HG02852 (cell line): ENCODE results near the gene ORM1.

Experiments used
- ATAC-seq: cut with Tn5 transposase; IDR thresholded peaks from one replicate; pipeline ENCODE4 v1.9.1; 2021; ENCODE audit warnings: mild to moderate bottlenecking, moderate library complexity; ENCODE audit not compliant: unreplicated experiment

The ORM1 gene

GRCh38 chr9:114287001-114287762, 35.7 kb upstream of the ORM1 start:
- ATAC-seq = no peak

- ATAC-seq = no peak
These were observed 35.1 kb upstream of the ORM1 start for GRCh38 chr9:114287763-114288192.

GRCh38 chr9:114288193-114289091, 34.5 kb upstream of the ORM1 start:
- ATAC-seq = no peak

GRCh38 chr9:114289106-114289505, 33.8 kb upstream of the ORM1 start:
- ATAC-seq = no peak

GRCh38 chr9:114289571-114290481, 33.1 kb upstream of the ORM1 start:
- ATAC-seq = no peak

- ATAC-seq = no peak
These were observed 32.3 kb upstream of the ORM1 start for GRCh38 chr9:114290561-114290986.

- no peak for ATAC-seq
These were observed 31.8 kb upstream of the ORM1 start for GRCh38 chr9:114291064-114291474.

- no peak for ATAC-seq
These were observed 30.9 kb upstream of the ORM1 start for GRCh38 chr9:114291886-114292590.

- no peak for ATAC-seq
These were observed 28.2 kb upstream of the ORM1 start for GRCh38 chr9:114294664-114295063.

- no peak for ATAC-seq
These were observed 26.6 kb upstream of the ORM1 start for GRCh38 chr9:114296338-114296737.

- no peak for ATAC-seq
These were observed 23.4 kb upstream of the ORM1 start for GRCh38 chr9:114299286-114300152.

- no peak for ATAC-seq
These were observed 22.6 kb upstream of the ORM1 start for GRCh38 chr9:114300153-114300845.

- ATAC-seq = no peak
These were observed 21.8 kb upstream of the ORM1 start for GRCh38 chr9:114300846-114301797.

GRCh38 chr9:114301798-114302565, 20.9 kb upstream of the ORM1 start:
- ATAC-seq = no peak

- no peak for ATAC-seq
These were observed 20.2 kb upstream of the ORM1 start for GRCh38 chr9:114302727-114303126.

GRCh38 chr9:114303571-114303970, 19.3 kb upstream of the ORM1 start:
- no peak for ATAC-seq

- ATAC-seq = no peak
These were observed 18.9 kb upstream of the ORM1 start for GRCh38 chr9:114303977-114304376.
